A673 (cell line): ENCODE results near the gene SLC6A12. TPM values are rescaled to one million over a fixed set of nuclear protein-coding genes. Genes with fewer than 3 reads are reported as not detected.

Experiments
- BruUV-seq: library from RNA; stranded (reverse); fragments of 400-500 nt; replicated peaks from 2 replicates; lab custom pipeline; 2021; lab: Mats Ljungman, UMichigan
- CTCF ChIA-PET: fragments of 300-600 bp; sonication (Branson Sonifier 250); formaldehyde crosslinking; loops from one replicate; lab custom pipeline; 2022; ENCODE audit warnings: antibody characterized with exemption; lab: Charles Lee
- POLR2A ChIA-PET: fragments of 300-600 bp; sonication (Branson Sonifier 250); formaldehyde crosslinking; loops from one replicate; lab custom pipeline; 2022; ENCODE audit warnings: antibody characterized with exemption; ENCODE audit not compliant: low non-redundant PET; lab: Charles Lee
- DNase-seq: peaks from one replicate; pipeline ENCODE4 v3.0.0-alpha.2; 2015; ENCODE audit warnings: low spot score
- H3K27ac ChIP-seq: fragments of 200-600 bp; sonication (generic); 2 replicates; pipeline ENCODE4 v1.5.1; 2016; ENCODE audit warnings: mixed run types, low read depth, mild to moderate bottlenecking, mixed read lengths, antibody characterized with exemption, low read length; ENCODE audit not compliant: poor library complexity, severe bottlenecking
- H3K27me3 ChIP-seq: fragments of 200-600 bp; sonication (generic); replicated peaks from 2 replicates; pipeline ENCODE4 v1.6.1; 2017; ENCODE audit warnings: mixed run types, low read depth, mild to moderate bottlenecking, mixed read lengths, antibody characterized with exemption, low read length; ENCODE audit not compliant: insufficient read depth, poor library complexity
- H3K36me3 ChIP-seq: fragments of 200-600 bp; sonication (generic); 2 replicates; pipeline ENCODE4 v1.6.1; 2016; ENCODE audit warnings: mixed run types, mild to moderate bottlenecking, mixed read lengths, antibody characterized with exemption, low read length; ENCODE audit not compliant: insufficient read depth, poor library complexity, severe bottlenecking
- H3K4me1 ChIP-seq: fragments of 200-600 bp; sonication (generic); 2 replicates; pipeline ENCODE4 v1.6.1; 2017; ENCODE audit warnings: mixed run types, mild to moderate bottlenecking, mixed read lengths, antibody characterized with exemption, low read length; ENCODE audit not compliant: insufficient read depth, poor library complexity, severe bottlenecking
- H3K4me3 ChIP-seq: fragments of 200-600 bp; sonication (generic); 2 replicates; pipeline ENCODE4 v1.5.1; 2016; ENCODE audit warnings: low read depth, mixed run types, mild to moderate bottlenecking, mixed read lengths, low read length; ENCODE audit not compliant: poor library complexity, severe bottlenecking
- H3K9me3 ChIP-seq: fragments of 200-600 bp; sonication (generic); 2 replicates; pipeline ENCODE4 v1.6.1; 2016; ENCODE audit warnings: mixed run types, low read depth, mild to moderate bottlenecking, mixed read lengths, antibody characterized with exemption, low read length; ENCODE audit not compliant: poor library complexity, severe bottlenecking
- EZH2 ChIP-seq: fragments of 200-600 bp; sonication (generic); IDR thresholded peaks from 2 replicates; pipeline ENCODE4 v1.6.1; 2017; ENCODE audit warnings: borderline replicate concordance, low read depth, mild to moderate bottlenecking, mixed read lengths, antibody characterized with exemption, low read length; ENCODE audit not compliant: poor library complexity, severe bottlenecking
- intact Hi-C: fragments of 100-400 bp; cut with micrococcal nuclease; formaldehyde crosslinking; loops from one replicate; pipeline ENCODE4 v1.10.0; 2022; ENCODE audit not compliant: unreplicated experiment
- total RNA-seq: library from RNA; stranded (reverse); gene quantifications from 2 replicates; pipeline ENCODE4 v1.2.3, GENCODE V29; 2021
- TF ChIP-seq, protein P1 (sequence below): fragments of 300-800, 200-600 bp; sonication (generic); conservative IDR thresholded peaks from 2 replicates; pipeline ENCODE4 v1.5.1; 2017; ENCODE audit warnings: low read depth, mild to moderate bottlenecking, antibody characterized with exemption, low read length, moderate library complexity, mixed read lengths

Gene SLC6A12
- total RNA-seq, 1 experiment from 2014 or later = not detected

DNA sequence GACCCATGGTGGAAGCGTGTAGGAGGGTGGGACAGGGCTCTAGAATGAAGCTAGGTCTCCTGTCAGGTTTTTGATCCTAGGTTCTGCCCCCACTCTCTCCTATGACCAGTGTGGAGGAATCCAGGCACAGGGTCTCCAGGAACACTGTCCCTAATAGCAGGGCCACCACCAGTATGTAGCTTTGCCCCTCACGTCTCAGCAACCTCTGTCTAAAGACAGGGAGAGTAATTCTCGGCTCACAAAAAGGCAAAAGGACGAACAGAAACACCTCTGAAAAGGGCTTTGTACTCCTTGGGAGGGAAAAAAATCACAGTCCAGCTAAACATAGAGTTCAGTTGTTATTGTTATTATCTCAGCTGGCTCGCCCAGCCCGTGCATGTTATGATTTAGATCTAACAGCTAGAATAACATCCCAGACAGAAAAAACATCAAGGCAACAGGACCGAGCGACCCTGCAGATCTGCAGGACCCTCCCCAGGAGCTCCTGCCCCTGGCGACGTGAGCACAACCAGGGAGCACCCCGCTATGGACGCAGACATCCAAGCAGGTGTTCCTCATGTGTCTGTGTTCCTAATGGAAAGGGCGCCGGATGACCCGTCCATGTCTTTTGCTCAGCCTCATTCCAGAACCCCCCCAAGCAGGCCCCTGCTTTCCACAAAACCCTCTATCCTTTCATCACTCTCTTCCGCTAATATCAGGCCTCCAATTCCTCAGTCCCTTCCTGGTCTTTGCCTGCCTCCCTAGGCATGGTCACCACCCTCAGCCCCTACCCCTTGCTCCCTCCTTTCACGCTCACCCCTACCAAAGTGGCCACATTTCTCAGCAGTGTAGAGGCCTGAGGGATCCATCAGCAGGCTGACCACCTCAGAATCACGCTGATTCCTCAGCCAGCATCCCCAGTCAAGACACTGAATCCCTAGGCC lies 14.2 kb upstream of the SLC6A12 start:
- no TSS peak for BruUV-seq
- Histone ChIP-seq H3K27me3 (no peaks in the 10 kb centered on the region), H3K4me1 (no peaks in the 10 kb centered on the region), H3K4me3 (no peak overlapping the region), H3K27ac (no peak overlapping the region), H3K9me3 (no peaks in the 10 kb centered on the region), H3K36me3 (no peaks in the 10 kb centered on the region)
- DNase-seq = no peak
- TF ChIP-seq, protein P1, sequence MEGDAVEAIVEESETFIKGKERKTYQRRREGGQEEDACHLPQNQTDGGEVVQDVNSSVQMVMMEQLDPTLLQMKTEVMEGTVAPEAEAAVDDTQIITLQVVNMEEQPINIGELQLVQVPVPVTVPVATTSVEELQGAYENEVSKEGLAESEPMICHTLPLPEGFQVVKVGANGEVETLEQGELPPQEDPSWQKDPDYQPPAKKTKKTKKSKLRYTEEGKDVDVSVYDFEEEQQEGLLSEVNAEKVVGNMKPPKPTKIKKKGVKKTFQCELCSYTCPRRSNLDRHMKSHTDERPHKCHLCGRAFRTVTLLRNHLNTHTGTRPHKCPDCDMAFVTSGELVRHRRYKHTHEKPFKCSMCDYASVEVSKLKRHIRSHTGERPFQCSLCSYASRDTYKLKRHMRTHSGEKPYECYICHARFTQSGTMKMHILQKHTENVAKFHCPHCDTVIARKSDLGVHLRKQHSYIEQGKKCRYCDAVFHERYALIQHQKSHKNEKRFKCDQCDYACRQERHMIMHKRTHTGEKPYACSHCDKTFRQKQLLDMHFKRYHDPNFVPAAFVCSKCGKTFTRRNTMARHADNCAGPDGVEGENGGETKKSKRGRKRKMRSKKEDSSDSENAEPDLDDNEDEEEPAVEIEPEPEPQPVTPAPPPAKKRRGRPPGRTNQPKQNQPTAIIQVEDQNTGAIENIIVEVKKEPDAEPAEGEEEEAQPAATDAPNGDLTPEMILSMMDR = no peak
- no peak for TF ChIP-seq EZH2
- intact Hi-C loops = no loop called here
- CTCF ChIA-PET = no interaction called here
- POLR2A ChIA-PET = no interaction called here

- ChIA-PET POLR2A (no interaction called here), CTCF (no interaction called here)
- Histone ChIP-seq H3K9me3 (no peaks in the 10 kb centered on the region), H3K27ac (no peak overlapping the region), H3K27me3 (no peaks in the 10 kb centered on the region), H3K4me3 (no peak overlapping the region), H3K36me3 (no peaks in the 10 kb centered on the region), H3K4me1 (no peaks in the 10 kb centered on the region)
- no peak for TF ChIP-seq EZH2
- TF ChIP-seq, protein P1 = no peak
- no TSS peak for BruUV-seq
- intact Hi-C loops = no loop called here
- no peak for DNase-seq
Measured at GRCh38 chr12:227286-227915, 13.4 kb upstream of the SLC6A12 start.

DNA sequence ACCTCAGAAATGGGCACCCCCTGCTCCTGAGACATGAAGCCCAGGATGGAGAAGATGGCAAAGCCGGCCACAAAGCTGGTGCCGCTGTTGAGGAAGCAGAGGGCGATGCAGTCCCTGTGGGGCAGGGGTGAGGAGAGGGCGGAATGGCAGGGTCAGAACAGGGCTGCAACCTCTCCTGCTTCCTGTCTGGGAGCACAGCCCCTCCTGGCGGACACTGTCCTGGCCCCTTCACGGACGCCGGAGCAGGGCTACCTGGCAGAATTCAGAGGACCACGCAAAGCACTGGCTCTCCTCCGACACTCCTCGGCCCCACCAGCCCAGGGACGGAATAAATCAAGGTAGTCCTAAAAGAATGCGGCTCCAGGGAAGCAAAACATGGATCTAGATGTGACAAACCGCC lies 12.4 kb upstream of the SLC6A12 start:
- intact Hi-C loops = no loop called here
- ChIA-PET POLR2A (no interaction called here), CTCF (no interaction called here)
- Histone ChIP-seq H3K27me3 (no peaks in the 10 kb centered on the region), H3K4me3 (no peak overlapping the region), H3K9me3 (no peaks in the 10 kb centered on the region), H3K27ac (no peak overlapping the region), H3K36me3 (no peaks in the 10 kb centered on the region), H3K4me1 (no peaks in the 10 kb centered on the region)
- TF ChIP-seq, protein P1 = no peak
- no peak for TF ChIP-seq EZH2
- no TSS peak for BruUV-seq
- DNase-seq = no peak
